ENCODE results near the gene PTGFRN.

GRCh38 chr1:117036018-117036461 is 126.3 kb downstream of the PTGFRN start:
- TF ChIP-seq ZNF565 (CRISPR knock-in tag; conservative IDR thresholded peaks at IDR 0.05; ENCODE audit: low read depth) (no peak), CSRNP3 (CRISPR knock-in tag; IDR thresholded peaks at IDR 0.05) (no peak), OSR1 (CRISPR knock-in tag; IDR thresholded peaks at IDR 0.05) (no peak), PPARA (CRISPR knock-in tag; IDR thresholded peaks at IDR 0.05; ENCODE audit: borderline replicate concordance) (no peak)
